HG02884 (cell line): ENCODE data around the gene C2orf15.
"Not testable (repeated sequence)": the region's sequence is repeated elsewhere in the genome, so short reads cannot be mapped to it uniquely, and the experiment has no call there.

ENCODE experiments used
- ATAC-seq: cut with Tn5 transposase; IDR thresholded peaks from one replicate; pipeline ENCODE4 v1.9.1; 2021; ENCODE audit warnings: mild to moderate bottlenecking, moderate library complexity; ENCODE audit not compliant: unreplicated experiment

Gene C2orf15, protein sequence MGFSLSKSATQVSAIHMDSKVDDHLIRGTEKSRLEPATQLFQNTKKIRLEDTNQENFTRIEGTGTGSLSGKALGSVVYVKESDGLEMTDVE

DNA sequence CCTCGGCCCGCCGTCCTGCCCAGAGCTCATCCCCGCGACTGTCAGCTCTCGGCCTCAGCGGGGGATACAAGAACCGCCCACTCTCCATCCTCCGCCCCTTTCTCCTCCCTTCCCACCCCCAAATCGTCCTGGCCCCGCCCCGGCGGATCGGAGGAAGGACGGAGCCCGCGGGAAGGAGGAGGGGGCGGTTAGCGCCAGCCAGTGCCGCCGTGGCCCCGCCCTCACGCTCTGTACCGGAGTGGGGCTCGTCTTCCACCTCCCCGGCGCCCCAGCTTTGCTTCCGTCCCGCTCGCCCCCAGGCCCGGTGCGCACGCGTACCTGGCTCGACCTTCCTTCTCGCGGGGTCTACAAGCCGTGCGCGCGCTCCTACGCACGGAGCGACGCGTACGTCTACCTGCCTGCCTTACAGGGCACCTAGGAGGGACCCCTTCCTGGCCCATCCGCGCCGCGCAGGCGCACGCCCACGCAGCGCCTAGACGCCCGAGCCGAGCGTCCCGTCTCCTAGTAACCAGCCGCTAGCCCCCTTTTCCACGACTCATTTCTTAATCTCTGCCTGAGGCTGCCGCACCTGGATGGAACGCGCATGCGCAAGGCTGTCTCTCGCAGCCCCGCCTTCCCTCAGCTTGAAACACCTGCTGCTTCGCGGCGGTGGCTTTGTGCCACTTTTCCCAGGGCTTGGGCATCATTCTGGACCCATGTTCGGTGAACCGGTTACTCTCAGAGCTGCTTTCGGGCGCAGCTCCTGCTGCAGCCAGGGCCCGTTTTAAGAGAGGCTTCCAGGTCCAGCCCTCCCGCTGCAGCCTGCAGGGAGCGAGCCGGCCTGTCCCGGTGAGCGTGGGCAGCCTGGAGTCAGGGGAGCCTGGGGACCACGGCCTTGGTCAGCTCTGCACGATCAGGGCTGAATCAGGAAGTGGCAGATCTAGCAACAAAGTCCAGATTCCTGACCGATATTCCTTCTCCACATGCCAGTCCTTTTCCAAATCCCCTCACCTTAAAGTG is at the start of gene C2orf15:
TSS of gene C2orf15 (plus strand) at position 598 of the 999 bp plus-strand sequence. CDS start 8,852 bp downstream, outside the sequence.
- peak; percentile 87 for ATAC-seq

- ATAC-seq: no peak
Observed at GRCh38 chr2:99096728-99097127, 44.8 kb upstream of the C2orf15 start.

- ATAC-seq: no peak
Observed at GRCh38 chr2:99101697-99102096, 39.8 kb upstream of the C2orf15 start.

- no peak for ATAC-seq
Observed at GRCh38 chr2:99104006-99104405, 37.5 kb upstream of the C2orf15 start.

DNA sequence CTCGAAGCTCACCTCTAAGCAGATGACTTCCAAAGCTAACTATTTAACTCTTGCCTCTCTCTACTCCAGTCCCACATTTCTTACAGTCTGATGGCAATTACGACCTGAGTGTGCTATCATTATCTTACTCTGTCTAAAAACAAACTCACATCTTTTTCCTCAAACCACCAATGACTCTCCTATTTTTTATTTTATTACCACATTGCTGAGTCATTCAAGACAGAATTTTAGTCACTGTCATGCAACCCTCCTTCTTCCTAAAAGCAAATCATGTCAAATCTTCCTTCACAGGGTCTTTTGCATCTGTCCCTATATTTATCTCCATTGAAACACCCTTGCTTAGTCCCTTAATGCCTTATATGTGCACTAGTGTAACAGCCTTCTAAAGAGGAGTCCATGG is 34.6 kb upstream of the C2orf15 start:
- ATAC-seq: no peak

GRCh38 chr2:99111236-99111635 is 30.3 kb upstream of the C2orf15 start:
- no peak for ATAC-seq

DNA sequence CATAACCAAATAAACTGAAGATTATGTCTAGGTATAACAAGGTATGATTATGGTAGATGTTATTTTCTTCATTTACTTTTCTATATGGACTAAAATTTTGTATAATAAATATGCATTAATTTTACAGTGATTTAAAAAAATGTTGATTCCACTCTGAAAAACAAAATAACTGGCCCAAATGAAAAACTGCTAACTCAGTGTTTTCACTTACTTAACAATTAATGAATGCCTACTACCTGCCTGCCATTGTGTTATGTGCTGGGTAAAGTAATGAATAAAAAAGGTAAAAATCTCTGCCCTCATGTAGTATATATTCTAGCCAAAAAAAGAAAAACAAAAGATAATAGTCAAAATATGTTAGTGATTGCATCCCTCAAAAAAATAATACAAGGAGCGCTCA is 29.6 kb upstream of the C2orf15 start:
- ATAC-seq: no peak

DNA sequence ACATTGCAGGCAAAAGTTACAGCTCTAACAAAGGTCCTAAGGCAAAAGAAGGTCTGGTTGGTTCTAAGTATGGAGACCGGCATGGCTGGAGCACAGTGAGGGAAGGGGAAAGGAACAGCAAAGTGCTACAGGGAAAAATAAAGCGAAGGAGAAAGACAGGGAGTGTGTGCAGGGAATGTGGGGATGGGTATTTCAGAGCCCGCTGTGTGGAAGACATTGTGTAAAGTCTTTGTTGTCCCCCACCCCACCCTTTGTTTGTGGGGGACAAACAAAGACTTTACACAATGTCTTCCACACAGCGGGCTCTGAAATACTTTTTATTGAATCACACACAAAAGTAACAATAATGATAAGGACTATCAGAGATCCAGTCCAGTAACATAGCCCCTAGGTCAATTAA is 28.9 kb upstream of the C2orf15 start:
- no peak for ATAC-seq

DNA sequence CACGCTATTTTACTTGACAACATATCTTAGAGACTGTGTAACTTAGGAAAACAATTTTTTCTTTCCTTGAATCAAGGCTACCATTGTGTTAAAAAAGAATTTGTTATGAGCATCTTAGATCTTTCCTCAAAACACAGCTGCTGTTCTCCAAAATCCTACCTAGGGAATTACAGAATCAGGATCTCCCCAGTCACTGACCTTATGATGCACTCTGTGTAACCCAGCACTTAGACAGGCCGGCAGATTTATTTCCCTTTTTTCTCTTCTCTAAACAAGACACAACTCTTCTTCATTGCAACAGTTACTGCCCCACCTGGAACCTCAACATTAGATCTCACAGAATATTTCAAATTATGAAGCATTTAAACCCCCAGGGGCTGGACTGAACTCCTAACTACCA is 13.5 kb upstream of the C2orf15 start:
- no peak for ATAC-seq

DNA sequence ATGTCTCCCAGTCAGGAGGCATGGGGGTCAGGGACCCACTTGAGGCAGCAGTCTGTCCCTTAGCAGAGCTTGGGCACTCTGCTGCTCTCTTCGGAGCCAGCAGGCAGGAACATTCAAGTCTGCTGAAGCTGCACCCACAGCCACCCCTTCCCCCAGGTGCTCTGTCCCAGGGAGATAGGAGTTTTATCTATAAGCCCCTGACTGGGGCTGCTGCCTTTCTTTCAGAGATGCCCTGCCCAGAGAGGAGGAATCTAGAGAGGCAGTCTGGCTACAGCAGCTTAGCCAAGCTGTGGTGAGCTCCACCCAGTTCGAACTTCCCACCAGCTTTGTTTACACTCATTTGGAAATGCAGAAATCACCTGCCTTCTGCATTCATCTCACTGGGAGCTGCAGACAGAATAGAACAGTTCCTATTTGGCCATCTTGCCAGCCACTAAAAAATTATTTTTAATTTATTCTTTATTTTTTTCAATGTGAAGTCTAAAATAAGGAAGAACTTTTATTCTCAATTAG is 6.4 kb upstream of the C2orf15 start:
- ATAC-seq: not testable (repeated sequence)

DNA sequence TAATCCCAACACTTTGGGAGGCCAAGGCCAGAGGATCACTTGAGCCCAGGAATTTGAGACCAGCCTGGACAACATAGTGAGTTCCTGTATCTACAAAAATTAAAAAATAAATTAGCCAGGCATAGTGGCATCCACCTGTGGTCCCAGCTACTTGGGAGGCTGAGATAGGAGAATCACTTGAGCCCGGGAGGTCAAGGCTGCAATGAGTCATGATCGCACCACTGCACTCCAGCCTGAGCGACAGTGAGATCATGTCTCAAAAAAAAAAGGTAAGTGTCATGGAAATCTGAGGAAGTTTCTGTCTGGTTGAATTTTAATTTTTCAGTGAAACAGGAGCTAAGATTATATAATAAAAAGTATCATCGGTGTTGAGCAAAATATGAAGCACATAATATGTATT is 2.5 kb upstream of the C2orf15 start:
- no peak for ATAC-seq

DNA sequence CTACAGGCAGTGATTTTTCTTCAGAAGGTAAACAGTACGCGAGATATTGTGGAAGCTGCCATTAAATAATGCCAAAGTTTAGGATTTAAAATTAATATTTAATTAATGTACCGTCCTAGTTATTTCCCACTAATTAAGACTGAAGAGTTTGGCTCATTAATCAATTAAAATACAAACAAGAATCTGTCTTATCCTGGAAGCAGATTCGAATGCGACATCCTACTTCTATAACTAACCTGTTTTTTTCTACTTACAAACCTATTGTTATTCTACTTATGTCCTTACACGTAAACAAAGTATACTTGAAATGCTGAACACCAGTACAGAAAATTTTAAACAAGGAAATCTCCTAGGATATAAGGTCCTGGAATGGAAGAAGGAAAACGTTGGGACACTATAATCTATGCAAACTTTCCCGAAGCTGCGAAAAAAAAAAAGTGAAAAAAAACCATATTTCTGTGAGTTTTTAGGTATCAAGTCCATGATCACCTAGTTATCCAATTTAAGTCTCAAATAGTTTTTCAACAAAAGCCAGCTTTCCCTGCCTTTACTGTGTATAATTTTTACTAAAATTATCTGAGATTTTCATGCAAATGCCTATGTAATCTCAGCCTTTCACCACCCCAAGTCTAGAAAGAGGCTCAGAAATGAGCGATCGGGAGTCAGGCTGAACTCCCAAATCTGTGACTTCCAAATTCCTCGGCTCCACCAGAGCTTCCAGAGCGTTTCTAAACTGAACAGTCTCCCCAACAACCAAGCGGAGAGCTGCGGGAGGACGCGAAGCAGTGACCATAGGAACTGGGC is 1.2 kb upstream of the C2orf15 start:
- ATAC-seq: no peak

GRCh38 chr2:99140860-99141109 is 722 bp upstream of the C2orf15 start:
- ATAC-seq: peak; percentile 9

- ATAC-seq: no peak
Observed at GRCh38 chr2:99150706-99151105, 9.2 kb downstream of the C2orf15 start.

DNA sequence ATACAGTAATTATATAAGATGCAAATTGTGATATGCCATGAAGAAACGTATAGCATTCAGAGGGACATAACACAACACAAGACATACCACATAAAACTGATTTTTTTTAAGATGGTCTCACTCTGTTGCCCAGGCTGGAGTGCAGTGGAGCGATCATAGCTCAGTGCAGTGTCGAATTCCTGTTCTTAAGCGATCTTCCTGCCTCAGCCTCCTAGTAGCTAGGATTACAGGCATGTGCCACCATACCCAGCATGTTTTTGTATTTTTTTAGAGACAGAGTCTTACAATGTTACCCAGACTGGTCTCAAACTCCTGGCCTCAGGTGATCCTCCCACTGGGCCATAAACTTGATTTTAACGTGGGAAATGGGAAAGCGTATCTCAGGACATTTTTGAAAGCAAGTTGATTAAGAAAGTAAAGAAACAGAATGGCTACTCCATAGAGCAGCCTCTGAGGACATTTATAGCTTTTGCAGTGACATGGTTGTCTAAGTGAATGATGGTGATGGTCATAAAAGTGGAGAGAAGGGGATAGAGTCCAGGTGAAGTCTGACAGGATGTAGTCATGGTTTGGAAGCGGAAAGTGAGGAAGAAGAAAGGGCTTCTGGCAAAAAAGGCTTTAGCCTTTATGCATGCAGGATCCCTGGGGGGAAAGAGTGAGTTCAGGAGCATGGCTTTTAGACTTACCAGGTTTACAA is 10.8 kb downstream of the C2orf15 start:
- ATAC-seq: no peak

GRCh38 chr2:99153921-99154604 is 12.6 kb downstream of the C2orf15 start:
- no peak for ATAC-seq

DNA sequence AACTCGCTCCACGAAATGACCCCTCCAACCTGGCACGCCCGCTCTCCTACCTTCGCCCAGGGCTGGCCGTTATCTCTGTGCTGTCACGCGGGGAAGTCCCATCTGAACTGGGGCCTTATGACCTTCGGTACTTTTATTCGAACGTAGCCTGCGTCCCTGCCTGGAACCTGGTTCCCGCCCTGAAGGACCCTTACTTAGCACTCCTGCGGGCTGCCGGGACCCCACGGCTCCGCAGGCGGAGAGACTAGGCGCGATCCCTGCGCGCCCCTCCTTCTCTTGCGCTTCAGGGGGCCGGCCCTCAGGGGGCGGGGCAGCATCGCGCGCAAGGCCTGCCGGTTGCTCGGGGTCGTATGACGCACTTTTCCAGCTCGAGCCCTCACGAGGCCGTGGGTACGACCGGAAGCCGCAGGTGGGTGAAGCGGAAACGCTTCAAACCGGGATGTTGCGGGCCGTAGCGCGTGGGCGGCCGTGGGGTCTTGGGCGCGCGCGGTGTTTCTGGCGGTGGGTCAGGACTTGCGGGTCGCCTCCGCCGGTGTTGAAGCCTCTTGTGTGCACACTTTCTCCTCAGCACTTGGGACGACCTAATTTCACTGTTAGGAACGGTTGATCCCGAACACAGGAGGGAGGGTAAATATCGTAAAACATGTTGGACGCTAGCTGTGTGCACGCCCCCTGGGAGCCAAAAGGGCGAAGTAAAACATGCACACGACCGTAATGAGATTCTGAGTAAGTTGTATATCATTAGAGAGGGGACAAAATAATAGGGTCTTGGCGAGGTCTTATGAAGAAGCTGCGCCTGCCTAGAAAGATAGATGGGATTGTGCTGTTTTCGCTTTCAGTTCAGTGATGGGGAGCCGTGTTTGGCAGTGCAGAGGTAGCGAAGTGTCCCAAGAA is 13.4 kb downstream of the C2orf15 start, which contains the start of the genes LIPT1 and TSGA10:
TSS of gene LIPT1 (plus strand) at position 325 of the 894 bp plus-strand sequence. CDS start 6,991 bp downstream, outside the sequence.
TSS of gene TSGA10 (minus strand) at position 300 of the 894 bp plus-strand sequence. CDS start 45,503 bp downstream, outside the sequence.
- peak; percentile 94 for ATAC-seq

- no peak for ATAC-seq
Observed at GRCh38 chr2:99156891-99157290, 15.4 kb downstream of the C2orf15 start.

- ATAC-seq: no peak
Observed at GRCh38 chr2:99158599-99158998, 17.1 kb downstream of the C2orf15 start.
